Endothelial cell of umbilical vein (primary cell): ENCODE results near the gene EHF. TPM values are rescaled to one million over a fixed set of nuclear protein-coding genes. Genes with fewer than 3 reads are reported as not detected.

Experiments
- BruUV-seq: library from RNA; stranded (reverse); fragments of 400-500 nt; replicated peaks from 2 replicates; lab custom pipeline; 2021; lab: Mats Ljungman, UMichigan
- CTCF ChIA-PET: fragments of 300-600, 350-600 bp; sonication (Branson Sonifier 250); formaldehyde crosslinking; loops from one replicate; lab custom pipeline; 2021; ENCODE audit warnings: antibody characterized with exemption, inconsistent platforms; lab: Charles Lee
- POLR2A ChIA-PET: fragments of 300-600, 350-600 bp; sonication (Branson Sonifier 250); formaldehyde crosslinking; loops from one replicate; lab custom pipeline; 2021; ENCODE audit warnings: antibody characterized with exemption, inconsistent platforms; lab: Charles Lee
- DNase-seq: peaks from one replicate; pipeline ENCODE4 v3.0.0-alpha.2; 2011; ENCODE audit warnings: low read depth, low spot score
- FAIRE-seq: peaks from 2 replicates; lab custom pipeline; 2011; peaks lifted over from hg19 to GRCh38; lab: Jason Lieb, UNC
- H2AFZ ChIP-seq: 2 replicates; pipeline ENCODE4 v1.6.0; 2012; ENCODE audit warnings: low read depth, low read length, control low read depth, inconsistent platforms
- H3K27ac ChIP-seq: 2 replicates; pipeline ENCODE4 v1.5.1; 2011; ENCODE audit warnings: low read depth, mild to moderate bottlenecking, control low read depth, low read length, moderate library complexity; ENCODE audit not compliant: insufficient read depth
- H3K27me3 ChIP-seq, 2 experiments: 2 replicates each; pipeline versions ENCODE4 v1.6.0 to v1.6.1; 2011; ENCODE audit warnings: low read length in 2 of 2, mixed read lengths in 1 of 2; ENCODE audit not compliant: control insufficient read depth in 2 of 2, insufficient read depth in 2 of 2
- H3K36me3 ChIP-seq, 2 experiments: 2 replicates in 1 of 2; 3 replicates in 1 of 2; pipeline ENCODE4 v1.5.1; 2011; ENCODE audit warnings: low read length in 2 of 2, mild to moderate bottlenecking in 1 of 2, moderate library complexity in 1 of 2; ENCODE audit not compliant: control insufficient read depth in 2 of 2, insufficient read depth in 2 of 2; ENCODE audit errors: extremely low read depth in 1 of 2
- H3K4me1 ChIP-seq: 3 replicates; pipeline ENCODE4 v1.5.1; 2011; ENCODE audit warnings: mild to moderate bottlenecking, low read length; ENCODE audit not compliant: control insufficient read depth, insufficient read depth; ENCODE audit errors: extremely low read depth
- H3K4me2 ChIP-seq: 2 replicates; pipeline ENCODE4 v1.6.1; 2011; ENCODE audit warnings: low read length, control low read depth, mixed read lengths; ENCODE audit not compliant: insufficient read depth
- H3K4me3 ChIP-seq, 3 experiments: fragments of 200-600 bp in 1 of 3; sonication (generic), shearing (Covaris generic) in 1 of 3; replicated peaks in 1 of 3; 2 replicates each; pipeline ENCODE4 v1.5.1; 2011 to 2016; ENCODE audit warnings: control low read depth in 3 of 3, low read length in 3 of 3, mild to moderate bottlenecking in 2 of 3, inconsistent platforms in 1 of 3, low read depth in 1 of 3, moderate library complexity in 1 of 3; ENCODE audit not compliant: insufficient read depth in 1 of 3
- H3K79me2 ChIP-seq: 2 replicates; pipeline ENCODE4 v1.6.0; 2012; ENCODE audit warnings: low read length, inconsistent platforms; ENCODE audit not compliant: control insufficient read depth, insufficient read depth
- H3K9ac ChIP-seq: replicated peaks from 2 replicates; pipeline ENCODE3; 2011; ENCODE audit warnings: low read length, control low read depth; ENCODE audit not compliant: insufficient read depth; ENCODE audit errors: extremely low read depth
- H3K9me1 ChIP-seq: replicated peaks from 3 replicates; pipeline ENCODE4 v1.6.0; 2011; ENCODE audit warnings: mild to moderate bottlenecking, low read length; ENCODE audit not compliant: control insufficient read depth, insufficient read depth; ENCODE audit errors: extremely low read depth
- H3K9me3 ChIP-seq: replicated peaks from 2 replicates; pipeline ENCODE4 v1.5.1; 2012; ENCODE audit warnings: low read length, inconsistent platforms; ENCODE audit not compliant: control insufficient read depth, insufficient read depth
- H4K20me1 ChIP-seq: replicated peaks from 2 replicates; pipeline ENCODE3; 2011; ENCODE audit warnings: mild to moderate bottlenecking, low read length; ENCODE audit not compliant: control insufficient read depth, insufficient read depth; ENCODE audit errors: extremely low read depth
- CTCF ChIP-seq, 2 donors: IDR thresholded peaks; 1 replicate in 1 of 2; 2 replicates in 1 of 2; pipeline ENCODE4 v1.5.1; 2011; ENCODE audit warnings: low read length in 2 of 2, mild to moderate bottlenecking in 2 of 2, moderate library complexity in 2 of 2, control low read depth in 1 of 2, inconsistent platforms in 1 of 2, low read depth in 1 of 2; ENCODE audit not compliant: insufficient read depth in 1 of 2; ENCODE audit errors: extremely low read depth in 1 of 2
- EZH2 ChIP-seq: IDR thresholded peaks from 2 replicates; pipeline ENCODE4 v1.6.1; 2012; ENCODE audit warnings: borderline replicate concordance, low read depth, mild to moderate bottlenecking, moderate library complexity, low read length, inconsistent platforms; ENCODE audit not compliant: severe bottlenecking
- FOS ChIP-seq: IDR thresholded peaks from 2 replicates; pipeline ENCODE4 v1.6.1; 2011; ENCODE audit warnings: mild to moderate bottlenecking, low read length, moderate library complexity, borderline replicate concordance; ENCODE audit not compliant: insufficient read depth
- GATA2 ChIP-seq: IDR thresholded peaks from 2 replicates; pipeline ENCODE4 v1.7.0; 2011; ENCODE audit warnings: low read depth, mild to moderate bottlenecking, moderate library complexity, mixed read lengths, low read length; ENCODE audit not compliant: insufficient read length, insufficient read depth
- JUN ChIP-seq: IDR thresholded peaks from 2 replicates; pipeline ENCODE4 v1.6.1; 2011; ENCODE audit warnings: borderline replicate concordance, low read depth; ENCODE audit not compliant: insufficient read length, insufficient read depth
- MAX ChIP-seq: IDR thresholded peaks from 2 replicates; pipeline ENCODE4 v1.6.1; 2011; ENCODE audit not compliant: insufficient read depth, insufficient read length
- MYC ChIP-seq: IDR thresholded peaks from one replicate; pipeline ENCODE4 v1.6.1; 2011; ENCODE audit warnings: mild to moderate bottlenecking, low read depth, low read length
- POLR2A ChIP-seq: IDR thresholded peaks from 2 replicates; pipeline ENCODE4 v1.6.1; 2012; ENCODE audit warnings: low read depth, mild to moderate bottlenecking, control low read depth, low read length
- POLR2AphosphoS5 ChIP-seq: IDR thresholded peaks from 2 replicates; pipeline ENCODE4 v1.6.1; 2012; ENCODE audit warnings: low read depth, mild to moderate bottlenecking, control low read depth, low read length, moderate library complexity; ENCODE audit not compliant: insufficient read depth
- dilution Hi-C: fragments of 300-500 bp; cut with MboI; formaldehyde crosslinking; loops from one replicate; pipeline ENCODE4 v1.15.0; 2019; ENCODE audit warnings: low sequenced_read_pairs; ENCODE audit not compliant: extremely low pct_ligation_motif_present
- intact Hi-C: fragments of 100-400 bp; cut with micrococcal nuclease; formaldehyde crosslinking; loops from one replicate; pipeline ENCODE4 v1.10.0; 2022
- polyA plus RNA-seq, 4 experiments: library from polyadenylated mRNA; depleted of rRNA in 3 of 4; stranded (reverse) in 3 of 4; unstranded in 1 of 4; fragments of >200 nt; gene quantifications; 2 replicates each; pipeline versions ENCODE4 v1.2.1 to v1.2.3, GENCODE V29; 2011 to 2012; ENCODE audit warnings: missing spikeins in 1 of 4
- total RNA-seq: library from RNA; stranded (reverse); gene quantifications from 2 replicates; pipeline ENCODE4 v1.2.3, GENCODE V29; 2021

EHF gene
- total and polyA plus RNA-seq, 2 donors (not counting 3 experiments of a cell fraction or from before 2014, with no cell fraction given), result not detected

GRCh38 chr11:34641456-34641855 lies 20.6 kb downstream of the EHF start:
- intact Hi-C loops (no loop called here), dilution Hi-C loops (no loop called here)
- Histone ChIP-seq H4K20me1 (no peaks in the 10 kb centered on the region), H3K79me2 (no peaks in the 10 kb centered on the region), H3K9me1 (no peaks in the 10 kb centered on the region), H3K9me3 (no peaks in the 10 kb centered on the region), H3K27ac (no peak overlapping the region), H3K4me2 (no peak overlapping the region), H3K9ac (no peak overlapping the region), H3K36me3 (no peaks in the 10 kb centered on the region), H3K27me3 (peaks cover 2 to 6% of the 10 kb centered on the region in 2 experiments), H2AFZ (no peak overlapping the region), H3K4me1 (no peaks in the 10 kb centered on the region), H3K4me3 (no peak overlapping the region)
- no TSS peak for BruUV-seq
- no peak for FAIRE-seq
- DNase-seq, result no peak
- ChIA-PET POLR2A (no interaction called here), CTCF (no interaction called here)
- TF ChIP-seq MAX (no peak), EZH2 (no peak), MYC (no peak), GATA2 (no peak), CTCF (IDR thresholded peaks at IDR 0.05; ENCODE audit: extremely low read depth in 1 of 2, insufficient read depth in 1 of 2, low read depth in 1 of 2, low read length in 2 of 2) (no peak), JUN (no peak), FOS (no peak), POLR2A (no peak), POLR2AphosphoS5 (no peak)
